KBM-7 (cell line): ENCODE measurements around the gene SELENBP1.
"Not testable (repeated sequence)": the region's sequence is repeated elsewhere in the genome, so short reads cannot be mapped to it uniquely, and the experiment has no call there.

Source experiments
- DNase-seq: peaks from one replicate; pipeline ENCODE4 v3.0.0-alpha.2; 2015
- in situ Hi-C: fragments of 300-500 bp; cut with MboI; formaldehyde crosslinking; loops from 2 replicates; pipeline ENCODE4 v1.14.3; 2020; ENCODE audit warnings: low sequenced_read_pairs, low pct_unique_long_range_greater_than_20kb, mixed read lengths

The SELENBP1 gene

DNA sequence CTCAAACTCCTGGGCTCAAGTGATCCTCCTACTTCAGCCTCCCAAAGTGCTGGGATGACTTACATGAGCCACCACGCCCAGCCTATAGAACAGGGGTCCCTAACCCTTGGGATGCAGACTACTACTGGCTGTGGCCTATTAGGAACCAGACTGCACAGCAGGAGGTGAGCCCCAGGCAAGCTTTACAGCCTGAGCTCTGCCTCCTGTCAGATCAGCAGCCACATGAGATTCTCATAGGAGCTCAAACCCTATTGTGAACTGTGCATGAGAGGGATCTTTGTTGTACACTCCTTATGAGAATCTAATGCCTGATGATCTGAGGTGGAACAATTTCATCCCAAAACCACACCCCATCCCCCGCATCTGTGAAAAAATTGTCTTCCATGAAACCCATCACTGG, 13.5 kb upstream of the SELENBP1 start:
- no peak for DNase-seq
- in situ Hi-C loops = no loop called here

DNA sequence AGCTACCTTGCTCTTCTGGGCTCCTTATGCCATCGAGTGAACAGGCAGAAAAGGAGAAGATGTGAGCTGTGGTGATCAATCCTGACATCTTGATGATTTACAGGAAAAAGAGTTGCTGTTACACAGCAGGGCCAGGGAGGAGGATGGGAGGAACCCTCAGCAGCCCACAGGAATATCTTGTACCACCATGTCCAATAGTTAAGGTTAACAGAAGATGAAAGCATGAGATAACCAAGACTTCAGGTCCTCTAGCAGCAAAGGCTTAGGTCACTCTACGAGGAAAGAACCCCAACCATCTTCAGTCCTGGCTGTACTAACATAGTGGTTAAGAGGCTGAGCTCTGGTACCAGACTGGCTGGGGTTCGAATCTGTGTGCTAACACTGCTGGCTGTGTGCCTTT, 12.1 kb upstream of the SELENBP1 start:
- in situ Hi-C loops = no loop called here
- no peak for DNase-seq

DNA sequence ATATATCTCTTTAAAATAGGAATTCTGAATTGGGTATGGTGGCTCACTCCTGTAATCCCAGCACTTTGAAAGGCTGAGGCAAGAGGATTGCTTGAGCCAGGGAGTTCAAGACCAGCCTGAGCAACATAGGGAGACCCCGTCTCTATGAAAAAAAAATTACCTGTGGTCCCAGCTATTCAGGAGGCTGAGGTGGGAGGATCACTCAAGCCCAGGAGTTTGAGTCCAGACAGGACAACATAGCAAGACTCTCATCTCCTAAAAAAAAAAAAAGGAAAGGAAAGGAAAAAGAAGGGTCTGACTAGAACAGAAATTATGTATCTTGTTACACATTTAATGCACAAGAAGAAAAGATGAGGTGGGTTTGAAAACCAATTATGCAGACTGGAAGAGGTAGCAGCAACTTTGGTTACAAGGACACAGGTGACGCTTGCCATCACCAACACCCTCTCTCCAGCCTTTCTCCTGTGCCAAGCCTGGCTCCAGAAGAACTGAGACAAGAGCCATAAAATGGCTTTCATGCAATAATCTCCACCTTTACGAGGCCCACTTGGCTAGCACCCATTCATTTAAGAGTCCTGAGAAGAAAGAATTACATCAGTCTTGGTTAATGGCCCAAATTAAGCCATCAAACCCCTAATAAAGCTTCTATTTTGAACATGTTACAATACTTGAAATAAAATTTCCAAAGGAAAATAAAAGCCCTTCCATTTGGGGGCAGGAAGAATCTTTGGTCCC, 4.8 kb upstream of the SELENBP1 start:
- no peak for DNase-seq
- in situ Hi-C loops = no loop called here

DNA sequence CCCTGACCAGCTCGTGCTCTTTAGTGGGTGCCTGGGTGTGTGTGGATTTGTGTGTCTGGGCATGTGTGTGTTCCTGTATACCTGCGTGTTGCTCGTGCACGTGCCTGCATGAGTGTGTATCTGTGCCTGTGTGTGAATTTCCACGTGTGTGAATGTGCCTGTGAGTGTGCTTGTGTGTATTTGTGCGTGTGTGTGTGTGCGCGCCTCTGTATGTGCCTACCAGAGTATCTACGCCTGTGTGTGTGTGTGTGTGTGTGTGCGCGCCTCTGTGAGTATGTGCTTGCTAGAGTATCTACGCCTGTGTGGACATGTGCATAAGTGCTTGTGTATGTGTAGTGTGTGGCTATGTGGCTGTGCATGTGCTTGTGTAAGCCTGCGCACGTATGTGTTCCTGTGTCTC, 691 bp upstream of the SELENBP1 start:
- in situ Hi-C loops = no loop called here
- DNase-seq = no peak

DNA sequence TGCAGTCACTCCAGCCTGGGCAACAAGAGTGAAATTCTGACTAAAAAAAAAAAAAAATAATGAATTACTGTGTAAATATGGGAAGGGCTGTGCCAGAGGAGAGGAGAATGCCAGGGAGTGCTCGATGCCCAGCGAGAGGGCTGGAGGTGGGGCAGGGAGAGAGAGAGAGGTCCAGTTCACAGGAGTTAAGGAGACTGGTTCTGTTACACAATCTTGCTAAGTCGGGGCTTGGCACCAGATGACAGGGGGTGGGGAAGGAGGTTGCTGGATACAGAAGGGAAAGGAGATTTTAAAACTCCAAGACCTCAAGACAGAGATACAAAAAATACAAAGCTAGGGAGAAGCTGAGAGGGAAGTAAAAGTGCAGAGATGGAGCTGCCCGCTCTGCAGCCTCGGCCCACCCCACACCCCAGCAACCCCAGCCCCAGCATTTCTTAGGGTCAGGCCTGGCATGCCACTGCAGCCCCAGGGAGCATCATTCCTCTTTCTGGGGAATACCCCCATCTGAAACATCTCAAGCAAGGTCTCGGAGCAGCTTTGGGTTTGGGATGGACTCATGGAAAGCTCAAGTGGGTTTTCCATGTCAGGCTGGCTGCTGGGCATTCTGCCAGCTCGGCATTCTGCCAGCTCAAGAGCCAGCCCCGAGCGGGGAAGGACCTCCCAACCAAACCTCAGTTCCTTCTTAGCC, 991 bp downstream of the SELENBP1 start:
- in situ Hi-C loops = no loop called here
- DNase-seq = peak; percentile 49

DNA sequence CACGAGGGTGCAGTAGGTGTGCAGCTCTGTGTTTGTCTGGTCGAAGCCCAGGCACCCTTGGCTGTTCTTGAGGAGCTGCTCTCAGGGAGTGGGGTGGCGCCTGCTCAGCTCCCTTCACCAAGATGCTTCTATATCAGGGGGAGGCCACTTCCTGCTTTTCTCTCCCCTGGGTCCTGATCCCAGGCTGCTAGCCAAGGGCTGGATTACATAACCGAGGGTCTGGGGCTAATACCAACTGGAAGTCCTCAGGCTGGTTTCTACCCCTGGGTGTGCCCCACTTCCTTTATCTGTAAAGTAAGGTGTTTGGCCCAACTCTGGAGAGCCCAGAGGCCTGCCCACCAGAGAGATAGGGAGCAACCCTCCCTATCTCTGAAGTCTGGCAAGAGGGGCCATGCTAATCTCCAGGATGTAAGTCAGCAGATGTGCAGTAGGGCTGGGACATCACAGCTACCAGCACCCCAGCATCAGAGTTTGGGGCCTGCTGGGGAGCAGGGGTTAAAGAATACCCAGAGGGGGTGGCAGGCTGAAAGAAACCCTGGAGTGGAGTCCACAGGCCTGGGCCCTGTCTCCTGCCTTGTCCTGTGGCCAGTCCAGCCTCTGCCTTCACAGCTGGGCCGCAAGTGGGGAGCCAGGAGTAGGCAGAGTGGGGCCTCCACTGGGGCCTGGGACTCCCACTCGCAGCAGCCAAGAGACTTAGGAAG, 2.1 kb downstream of the SELENBP1 start:
- in situ Hi-C loops = no loop called here
- DNase-seq = peak; percentile 57

DNA sequence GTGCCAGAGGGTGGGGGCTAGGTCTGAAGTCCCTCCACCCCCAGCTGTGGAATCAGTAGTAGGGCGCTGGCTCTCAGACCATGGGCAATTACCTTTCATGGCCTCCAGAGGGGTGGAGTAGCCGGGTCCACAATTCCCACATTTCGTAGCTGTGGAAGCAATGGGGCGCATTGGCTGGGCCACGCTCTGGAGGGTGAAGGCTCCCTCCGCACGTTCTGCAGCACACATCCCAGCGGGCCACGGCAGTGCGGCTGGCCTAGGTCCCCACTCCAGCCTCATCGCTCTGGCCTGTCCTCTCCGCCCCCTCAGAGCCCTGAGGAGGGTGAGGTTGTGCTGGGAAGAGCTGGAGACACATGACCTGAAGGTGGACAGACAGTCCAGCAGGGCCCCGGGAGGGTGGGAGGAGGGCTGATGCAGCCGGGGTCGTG, 2.9 kb downstream of the SELENBP1 start:
- DNase-seq = no peak
- in situ Hi-C loops = no loop called here

DNA sequence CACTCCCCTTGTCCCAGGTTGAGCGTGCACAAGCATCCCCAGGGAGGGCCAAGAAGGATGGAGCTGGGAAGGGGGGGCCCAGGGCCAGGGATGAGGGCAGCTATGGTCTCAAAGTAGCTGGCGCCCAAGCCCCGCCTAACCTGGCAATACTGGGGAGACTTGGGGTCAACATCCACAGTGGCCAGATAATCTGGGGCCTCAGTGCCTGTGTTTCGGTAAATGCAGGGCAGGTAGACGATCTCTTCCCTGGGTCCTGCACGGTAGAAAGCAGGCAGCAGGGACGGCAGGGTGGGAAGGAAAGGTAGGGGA, 3.2 kb downstream of the SELENBP1 start:
- DNase-seq = no peak

DNA sequence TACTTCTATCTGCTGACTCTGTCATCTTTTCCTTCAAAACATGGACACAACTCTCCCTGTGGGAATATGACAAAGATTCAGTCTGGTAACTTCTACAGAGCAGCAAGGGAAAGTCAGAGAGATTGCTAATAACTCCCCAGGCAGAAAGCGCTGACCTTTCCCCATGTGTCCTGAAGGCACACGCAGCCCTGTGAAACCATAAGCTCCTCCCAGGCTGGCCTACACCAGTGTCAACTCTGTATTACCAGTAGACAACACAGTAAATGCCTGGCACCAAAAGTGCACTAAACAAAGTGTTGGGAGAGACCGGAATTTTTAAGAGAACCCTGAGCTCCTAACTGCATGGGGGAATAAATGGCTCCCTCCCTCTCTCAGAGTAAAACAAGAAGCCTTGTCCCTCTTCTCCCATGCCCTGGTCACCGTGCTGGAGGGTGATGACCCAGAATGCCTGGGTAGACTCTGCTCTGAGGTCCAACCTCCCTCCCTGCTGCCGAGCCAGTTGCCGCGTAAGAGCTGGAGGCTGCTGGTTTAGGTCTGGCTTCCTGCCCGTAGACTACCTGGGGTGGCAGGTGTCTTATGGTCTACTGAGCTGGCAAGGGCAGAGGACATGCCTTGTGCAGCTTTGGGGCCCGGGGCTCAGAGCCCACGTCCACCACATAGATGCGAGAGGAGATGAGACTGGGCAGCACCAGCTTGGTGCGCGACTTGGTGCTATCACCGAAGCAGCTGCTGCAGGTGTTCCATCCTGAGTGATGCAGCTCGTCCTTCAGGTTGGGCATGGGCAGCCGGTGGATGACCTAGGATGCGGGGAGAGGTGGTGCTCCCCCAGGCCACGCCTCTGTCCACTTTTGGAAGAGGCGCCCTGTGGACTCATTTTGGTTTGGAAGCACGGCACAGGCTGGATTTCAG, 3.9 kb downstream of the SELENBP1 start:
- no peak for DNase-seq
- in situ Hi-C loops = no loop called here

More for the DNA sequence above, 3.2 kb downstream of the SELENBP1 start:
- in situ Hi-C loops = no loop called here

DNA sequence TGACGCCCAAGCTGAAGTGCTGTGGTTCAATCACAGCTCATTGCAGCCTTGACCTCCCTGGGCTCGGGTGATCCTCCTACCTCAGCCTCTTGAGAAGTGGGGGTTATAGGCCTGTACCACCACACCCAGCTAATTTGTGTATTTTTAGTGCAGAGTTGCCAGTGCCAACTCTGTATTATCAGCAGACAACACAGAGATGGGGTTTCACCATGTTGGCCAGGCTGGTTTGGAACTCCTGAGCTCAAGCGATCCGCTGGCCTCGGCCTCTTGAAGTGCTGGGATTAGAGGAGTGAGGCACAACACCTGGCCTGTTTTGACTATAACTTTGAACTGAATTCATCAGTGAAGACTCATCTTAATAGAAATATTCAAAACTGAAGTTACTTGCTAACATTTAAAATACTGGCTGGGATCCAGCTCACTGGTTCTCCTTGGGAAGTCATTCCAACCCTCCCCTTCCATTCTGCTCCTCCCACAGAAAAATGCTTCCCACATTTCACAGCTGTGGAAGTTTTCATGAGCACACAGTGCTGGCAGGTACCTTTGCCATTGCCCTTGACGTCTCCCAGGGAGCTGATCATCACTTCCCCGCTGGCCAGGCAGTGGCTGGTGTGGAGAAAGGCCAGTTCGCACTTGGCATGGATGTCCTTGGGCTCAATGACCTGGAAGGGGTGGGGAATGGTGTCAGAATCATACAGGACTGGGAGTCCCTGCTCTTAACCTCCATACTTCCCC, 4.7 kb downstream of the SELENBP1 start:
- in situ Hi-C loops = no loop called here
- DNase-seq = no peak

DNA sequence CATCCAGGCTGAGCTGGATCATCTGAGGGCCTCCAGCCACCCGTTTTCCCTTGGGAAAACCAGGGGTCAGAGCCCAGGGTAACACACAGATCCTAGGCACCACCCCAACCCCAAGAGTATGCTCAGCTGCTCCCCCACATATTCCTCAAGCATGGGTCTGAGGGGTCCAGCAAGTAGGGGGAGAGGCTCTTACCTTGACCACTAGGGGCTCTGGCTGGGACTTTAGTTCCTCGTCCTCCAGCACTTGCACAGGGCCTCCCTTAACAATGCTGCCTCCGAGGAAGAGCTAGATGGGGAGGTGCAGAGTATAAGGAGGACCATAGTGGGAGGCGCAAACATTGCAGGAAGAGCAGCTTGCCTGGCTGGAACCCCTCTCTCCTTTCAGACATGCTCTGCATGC, 7.5 kb downstream of the SELENBP1 start:
- in situ Hi-C loops = no loop called here
- no peak for DNase-seq

DNA sequence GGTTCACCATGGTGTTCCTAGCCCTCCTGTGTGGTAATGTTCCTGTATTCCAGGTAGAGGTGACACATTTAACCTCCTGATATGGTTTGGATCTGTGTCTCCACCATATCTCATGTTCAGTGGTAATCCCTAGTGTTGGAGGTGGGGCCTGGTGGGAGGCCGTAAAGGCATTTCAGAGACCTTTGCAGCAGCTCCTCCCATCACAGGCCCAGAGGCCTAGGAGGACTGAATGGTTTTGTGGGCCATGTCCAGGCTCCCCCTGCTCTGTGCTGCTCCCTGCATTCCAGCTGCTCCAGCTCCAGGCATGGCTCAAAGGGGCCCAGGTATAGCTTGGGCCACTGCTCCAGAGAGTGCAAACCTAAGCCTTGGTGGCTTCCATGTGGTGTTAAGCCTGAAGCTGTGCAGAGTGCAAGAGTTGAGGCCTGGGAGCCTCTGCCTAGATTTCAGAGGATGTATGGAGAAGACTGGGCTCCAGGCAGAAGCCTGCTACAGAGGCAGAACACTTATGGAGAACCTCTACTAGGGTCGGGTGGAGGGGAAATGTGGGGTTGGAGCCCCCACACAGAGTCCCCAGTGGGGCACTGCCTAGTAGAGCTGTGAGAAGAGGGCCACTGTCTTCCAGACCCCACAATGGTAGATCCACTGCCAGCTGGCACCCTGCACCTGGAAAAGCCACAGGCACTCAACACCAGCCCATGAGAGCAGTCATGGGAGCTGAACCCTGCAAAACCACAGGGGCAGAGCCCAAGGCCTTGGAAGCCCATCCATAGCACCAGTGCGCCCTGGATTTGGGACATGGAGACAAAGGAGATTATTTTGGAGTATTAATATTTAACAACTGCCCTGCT, 10.0 kb downstream of the SELENBP1 start:
- no peak for DNase-seq
- in situ Hi-C loops = no loop called here

DNA sequence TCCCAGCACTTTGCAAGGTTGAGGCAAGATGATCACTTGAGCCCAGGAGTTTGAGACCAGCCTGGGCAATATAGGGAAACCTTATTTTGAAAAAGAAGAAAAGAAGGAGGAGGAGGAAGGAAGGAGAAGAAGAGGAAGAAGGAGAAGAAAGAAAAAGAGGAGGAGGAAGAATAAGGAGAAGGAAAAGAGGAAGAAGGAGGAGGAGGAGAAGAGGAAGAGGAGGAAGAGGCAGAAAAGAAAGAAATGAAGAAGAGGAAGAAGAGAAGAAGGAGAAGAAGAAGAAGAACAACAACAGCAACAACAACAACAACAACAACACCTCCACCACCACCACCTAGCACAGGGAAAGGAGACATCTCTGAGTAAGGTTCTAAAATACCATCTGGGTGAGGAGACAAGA, 10.6 kb downstream of the SELENBP1 start:
- in situ Hi-C loops = no loop called here
- no peak for DNase-seq

DNA sequence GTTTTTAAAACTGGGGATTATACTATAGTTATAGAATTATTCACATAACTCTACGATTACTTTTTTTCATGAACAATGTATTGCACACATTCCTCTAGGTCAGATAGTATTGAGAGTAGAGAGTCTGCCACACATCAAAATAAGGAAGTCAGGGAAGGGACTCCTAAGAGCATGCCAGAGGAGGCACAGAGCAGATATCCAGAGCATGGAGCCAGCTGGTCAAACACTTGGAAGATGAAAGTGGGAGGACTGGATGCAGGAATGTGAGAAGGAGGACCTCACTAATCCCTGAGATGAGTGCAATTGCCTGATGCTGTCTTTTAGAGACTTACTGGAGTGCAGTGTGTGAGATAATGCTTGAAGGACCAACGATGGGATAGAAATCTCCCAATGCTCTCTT, 15.8 kb downstream of the SELENBP1 start:
- in situ Hi-C loops = no loop called here
- DNase-seq = no peak

DNA sequence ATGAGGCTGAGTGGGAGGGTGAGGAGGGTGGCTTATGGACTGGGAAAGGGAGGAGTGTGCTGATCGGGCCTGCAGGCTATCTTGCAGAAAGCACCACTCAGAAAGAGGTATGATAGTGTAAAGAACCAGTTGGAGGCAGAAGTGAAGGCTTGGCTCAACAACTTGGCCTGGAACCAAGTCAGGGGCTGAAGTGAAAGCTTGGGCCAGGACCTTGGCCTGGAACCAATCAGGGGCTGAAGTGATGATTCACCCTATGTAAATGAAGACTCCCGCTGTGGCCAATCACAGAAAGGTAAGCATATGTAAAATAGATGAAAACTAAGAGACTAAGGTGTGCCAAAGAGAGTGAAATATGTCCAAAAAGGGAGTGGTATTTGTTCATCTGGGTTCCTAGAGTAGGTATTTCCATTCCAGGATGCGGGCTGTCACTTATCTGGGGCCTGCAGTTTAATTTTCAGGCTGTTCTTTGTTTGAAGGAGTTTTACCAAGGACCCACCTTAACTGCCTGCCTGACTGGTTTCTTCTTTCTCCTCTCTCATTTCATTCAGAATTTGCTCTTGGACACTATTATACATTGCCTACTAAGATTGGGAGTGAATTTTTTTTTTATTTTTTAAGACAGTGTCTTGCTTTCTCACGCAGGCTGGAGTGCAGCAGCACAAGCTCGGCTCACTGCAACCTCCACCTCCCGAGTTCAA, 20.3 kb downstream of the SELENBP1 start:
- no peak for DNase-seq
- in situ Hi-C loops = no loop called here

DNA sequence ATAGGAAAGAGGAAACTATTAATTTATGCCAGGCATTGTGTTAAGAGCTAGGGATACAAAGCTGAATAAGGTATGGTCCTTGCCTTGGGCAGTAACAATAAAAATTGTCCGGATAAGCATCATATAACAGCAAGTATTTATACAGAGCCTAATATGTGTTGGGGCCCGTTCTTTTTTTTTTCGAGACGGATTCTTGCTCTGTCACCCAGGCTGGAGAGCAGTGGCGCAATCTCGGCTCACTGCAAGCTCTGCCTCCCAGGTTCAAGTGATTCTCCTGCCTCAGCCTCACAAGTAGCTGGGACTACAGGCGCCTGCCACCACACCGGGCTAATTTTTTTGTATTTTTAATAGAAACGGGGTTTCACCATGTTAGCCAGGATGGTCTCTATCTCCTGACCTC, 22.2 kb downstream of the SELENBP1 start:
- in situ Hi-C loops, DNase-seq: not testable (repeated sequence)

DNA sequence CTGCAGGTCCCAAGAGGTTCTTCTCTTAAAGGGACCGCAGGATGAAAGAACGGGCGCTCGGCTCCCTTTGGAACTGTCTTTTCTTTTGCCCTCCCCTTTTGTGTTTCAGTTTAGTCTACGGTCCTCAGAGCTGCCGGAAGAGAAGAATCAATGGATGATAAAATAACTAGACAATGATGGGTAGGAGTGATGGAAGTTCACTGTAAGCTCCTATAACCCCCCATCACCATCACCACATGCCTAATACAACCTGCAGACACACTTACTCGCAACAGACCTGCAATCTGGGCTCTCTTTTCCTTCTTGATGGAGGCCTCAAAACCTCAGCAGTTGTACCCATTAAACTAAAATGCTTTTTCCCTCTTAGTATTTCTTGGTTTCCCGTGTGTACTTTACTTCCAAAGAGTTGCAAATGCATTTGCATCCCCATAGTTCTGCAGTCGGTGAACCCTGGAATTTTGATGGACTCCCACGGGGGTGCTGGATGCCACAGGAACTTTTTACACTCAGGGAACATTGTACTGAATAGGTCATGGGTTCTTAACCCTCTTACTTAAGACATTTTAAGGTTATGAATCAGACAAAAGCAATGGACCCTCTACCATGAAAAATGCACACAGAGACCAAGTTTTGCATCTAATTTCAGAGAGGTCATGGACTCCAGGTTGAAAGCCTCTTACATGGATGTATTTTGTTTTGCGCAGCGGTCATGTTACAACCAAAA, 24.8 kb downstream of the SELENBP1 start:
- in situ Hi-C loops = no loop called here

More for the DNA sequence above, 24.8 kb downstream of the SELENBP1 start:
- DNase-seq = no peak
